ENCODE results near the gene GPER1. TPM values are rescaled to one million over a fixed set of nuclear protein-coding genes. Genes with fewer than 3 reads are reported as not detected.

The GPER1 gene
- total RNA-seq, 4 donors from 2014 or later, result 7.1 to 20.2 (median 7.8) TPM

DNA sequence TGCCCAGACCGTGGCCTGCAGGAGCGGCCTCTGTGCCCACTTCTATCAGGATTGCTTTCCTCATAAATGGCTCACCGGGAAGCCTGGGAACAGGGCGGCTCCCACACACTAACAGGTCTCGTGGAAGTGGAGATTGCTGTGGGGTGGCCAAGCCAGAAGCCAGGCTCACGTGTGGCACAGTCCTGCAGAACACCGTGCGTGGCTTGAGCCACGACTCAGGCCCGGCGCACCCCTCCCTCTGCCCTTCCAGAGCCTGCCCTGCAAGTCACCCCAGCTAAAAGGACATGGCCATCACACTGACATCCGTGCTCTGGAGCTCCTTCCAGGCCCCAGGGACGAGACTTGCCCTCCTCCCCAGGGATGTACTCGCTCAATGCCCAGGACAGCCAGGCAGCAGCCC lies 7.0 kb downstream of the GPER1 start:
- peak overlapping the region in 3 of 4 donors; percentile 1 to 64 (median 13) for H3K27ac ChIP-seq
- no peak for ATAC-seq
- WGBS, 2 donors (ENCODE audit: low coverage in 1 of 2), result no CpG with 5 or more reads among the region's 14 CpGs
- no peak for TF ChIP-seq POLR2AphosphoS5 (IDR thresholded peaks at IDR 0.05)
- no peak for TF ChIP-seq EP300 (IDR thresholded peaks at IDR 0.05)
- no peak for TF ChIP-seq POLR2A (IDR thresholded peaks at IDR 0.05)
- TF ChIP-seq, protein P1, sequence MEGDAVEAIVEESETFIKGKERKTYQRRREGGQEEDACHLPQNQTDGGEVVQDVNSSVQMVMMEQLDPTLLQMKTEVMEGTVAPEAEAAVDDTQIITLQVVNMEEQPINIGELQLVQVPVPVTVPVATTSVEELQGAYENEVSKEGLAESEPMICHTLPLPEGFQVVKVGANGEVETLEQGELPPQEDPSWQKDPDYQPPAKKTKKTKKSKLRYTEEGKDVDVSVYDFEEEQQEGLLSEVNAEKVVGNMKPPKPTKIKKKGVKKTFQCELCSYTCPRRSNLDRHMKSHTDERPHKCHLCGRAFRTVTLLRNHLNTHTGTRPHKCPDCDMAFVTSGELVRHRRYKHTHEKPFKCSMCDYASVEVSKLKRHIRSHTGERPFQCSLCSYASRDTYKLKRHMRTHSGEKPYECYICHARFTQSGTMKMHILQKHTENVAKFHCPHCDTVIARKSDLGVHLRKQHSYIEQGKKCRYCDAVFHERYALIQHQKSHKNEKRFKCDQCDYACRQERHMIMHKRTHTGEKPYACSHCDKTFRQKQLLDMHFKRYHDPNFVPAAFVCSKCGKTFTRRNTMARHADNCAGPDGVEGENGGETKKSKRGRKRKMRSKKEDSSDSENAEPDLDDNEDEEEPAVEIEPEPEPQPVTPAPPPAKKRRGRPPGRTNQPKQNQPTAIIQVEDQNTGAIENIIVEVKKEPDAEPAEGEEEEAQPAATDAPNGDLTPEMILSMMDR (IDR thresholded peaks at IDR 0.05), result no peak
- peaks cover 0 to 24% (median 0%) of the 10 kb centered on the region in 3 donors for H3K4me1 ChIP-seq
- no peaks in the 10 kb centered on the region for H3K9me3 ChIP-seq
- peaks cover 0 to 52% of the 10 kb centered on the region in 2 donors for H3K36me3 ChIP-seq
- H3K4me3 ChIP-seq, result no peak overlapping the region
- no peaks in the 10 kb centered on the region for H3K27me3 ChIP-seq

DNA sequence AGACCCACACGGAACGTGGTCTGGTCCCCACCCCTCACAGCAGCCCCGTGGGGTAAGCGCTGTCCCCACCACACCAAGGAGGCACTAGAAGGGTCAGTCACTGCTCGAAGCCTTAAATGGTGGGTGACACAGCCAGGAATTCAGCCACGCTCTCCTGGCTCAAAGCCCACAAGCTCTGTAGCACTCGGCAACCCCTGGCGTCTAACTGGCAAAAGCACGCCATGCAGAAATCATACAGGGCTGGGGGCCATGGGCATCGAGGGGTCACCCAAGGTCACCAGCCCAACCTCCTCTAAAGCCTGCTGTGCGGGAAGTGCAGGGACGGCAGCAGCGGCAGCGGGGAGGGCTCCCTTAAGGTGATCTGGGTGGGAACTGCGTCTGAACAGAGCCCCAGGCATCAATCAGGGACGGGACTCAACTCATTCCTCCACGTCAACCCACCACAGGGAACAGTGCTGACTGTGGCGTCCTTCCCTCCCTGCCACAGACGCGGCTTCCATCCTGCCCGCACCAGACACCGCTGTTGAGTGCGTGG lies 7.8 kb downstream of the GPER1 start:
- peak overlapping the region in 1 of 2 donors; percentile 12 for H3K4me3 ChIP-seq
- peak; percentile 67 for ATAC-seq
- no peaks in the 10 kb centered on the region for H3K9me3 ChIP-seq
- peaks cover 0 to 52% of the 10 kb centered on the region in 2 donors for H3K36me3 ChIP-seq
- 85% methylated on average over 8 of the region's 23 CpGs; no CpG with 5 or more reads in 1 of the 2 donors for WGBS, 2 donors (ENCODE audit: low coverage in 1 of 2)
- no peak for TF ChIP-seq EP300 (IDR thresholded peaks at IDR 0.05)
- TF ChIP-seq, protein P1 (IDR thresholded peaks at IDR 0.05), result peak in 2 of 4 experiments; percentile 14 to 28
- TF ChIP-seq POLR2AphosphoS5 (IDR thresholded peaks at IDR 0.05), result peak; percentile 23
- no peaks in the 10 kb centered on the region for H3K27me3 ChIP-seq
- H3K4me1 ChIP-seq, result peaks cover 0 to 24% (median 0%) of the 10 kb centered on the region in 3 donors
- H3K27ac ChIP-seq, result peak overlapping the region in 3 of 4 donors; percentile 13 to 71 (median 64)

- no peak for ATAC-seq
- Histone ChIP-seq H3K4me1 (peaks cover 0 to 24% (median 0%) of the 10 kb centered on the region in 3 donors), H3K9me3 (no peaks in the 10 kb centered on the region), H3K27ac (peak overlapping the region in 3 of 4 donors; percentile 13 to 71 (median 64)), H3K27me3 (no peaks in the 10 kb centered on the region), H3K36me3 (peaks cover 0 to 46% of the 10 kb centered on the region in 2 donors), H3K4me3 (no peak overlapping the region)
- TF ChIP-seq POLR2A (IDR thresholded peaks at IDR 0.05) (no peak), POLR2AphosphoS5 (IDR thresholded peaks at IDR 0.05) (no peak), EP300 (IDR thresholded peaks at IDR 0.05) (no peak)
- TF ChIP-seq, protein P1 (IDR thresholded peaks at IDR 0.05), result no peak
- 71 to 79% methylated on average over 7 to 14 of the region's 44 CpGs for WGBS, 2 donors (ENCODE audit: low coverage in 1 of 2)
These were observed 8.5 kb downstream of the GPER1 start for GRCh38 chr7:1096156-1097119.

- Histone ChIP-seq H3K27ac (no peak overlapping the region), H3K36me3 (peaks cover 0 to 40% of the 10 kb centered on the region in 2 donors), H3K4me3 (no peak overlapping the region), H3K4me1 (peaks cover 0 to 24% (median 0%) of the 10 kb centered on the region in 3 donors), H3K9me3 (no peaks in the 10 kb centered on the region), H3K27me3 (no peaks in the 10 kb centered on the region)
- no peak for ATAC-seq
- 91% methylated on average over 9 of the region's 13 CpGs; no CpG with 5 or more reads in 1 of the 2 donors for WGBS, 2 donors (ENCODE audit: low coverage in 1 of 2)
- TF ChIP-seq POLR2AphosphoS5 (IDR thresholded peaks at IDR 0.05) (no peak), EP300 (IDR thresholded peaks at IDR 0.05) (no peak), POLR2A (IDR thresholded peaks at IDR 0.05) (no peak)
- TF ChIP-seq, protein P1 (IDR thresholded peaks at IDR 0.05), result no peak
These were observed 9.2 kb downstream of the GPER1 start for GRCh38 chr7:1097120-1097504.
